B cell (primary cell): ENCODE data around the gene AHNAK. TPM values are rescaled to one million over a fixed set of nuclear protein-coding genes. Genes with fewer than 3 reads are reported as not detected.
A peak's percentile ranks its signal among the peaks of the same experiment; 100 is the strongest.

Source experiments
- ATAC-seq: fragments of 200-7000 bp; cut with Tn5 transposase; one replicate; pipeline ENCODE4 v1.10.0; 2021; ENCODE audit warnings: low read depth, mild to moderate bottlenecking, moderate number of reproducible peaks, moderate library complexity
- CTCF ChIA-PET: fragments of 350-600 bp; sonication (Branson Sonifier 250); formaldehyde crosslinking; loops from one replicate; lab custom pipeline; 2021; ENCODE audit warnings: antibody characterized with exemption, inconsistent platforms; lab: Charles Lee
- POLR2A ChIA-PET: fragments of 350-600 bp; sonication (Branson Sonifier 250); formaldehyde crosslinking; loops from one replicate; lab custom pipeline; 2021; ENCODE audit warnings: antibody characterized with exemption; lab: Charles Lee
- DNase-seq: peaks from one replicate; pipeline ENCODE4 v3.0.0; 2013
- H2AFZ ChIP-seq: 2 replicates; pipeline ENCODE4 v1.6.1; 2012; ENCODE audit warnings: mild to moderate bottlenecking, low read depth, low read length; ENCODE audit not compliant: insufficient read depth, poor library complexity, severe bottlenecking
- H3K27ac ChIP-seq, 2 donors: 1 replicate in 1 of 2; 2 replicates in 1 of 2; pipeline ENCODE4 v1.5.1; 2012 to 2013; ENCODE audit warnings: low read length in 2 of 2, mild to moderate bottlenecking in 2 of 2, moderate library complexity in 1 of 2
- H3K27me3 ChIP-seq, 4 experiments: fragments of 200-600 bp in 1 of 4; sonication (generic) in 1 of 4; replicated peaks in 1 of 4; 1 replicate in 2 of 4; 2 replicates in 2 of 4; pipeline versions ENCODE4 v1.6.1 to v1.7.0; 2013 to 2016; ENCODE audit warnings: low read length in 3 of 4, mild to moderate bottlenecking in 2 of 4, mixed read lengths in 1 of 4, moderate library complexity in 1 of 4; ENCODE audit not compliant: insufficient read depth in 4 of 4, control insufficient read depth in 3 of 4; ENCODE audit errors: control extremely low read depth in 1 of 4
- H3K36me3 ChIP-seq, 2 experiments: replicated peaks in 1 of 2; 1 replicate in 1 of 2; 2 replicates in 1 of 2; pipeline versions ENCODE4 v1.6.1 to v1.7.1; 2013; ENCODE audit warnings: low read length in 1 of 2; ENCODE audit not compliant: insufficient read depth in 2 of 2, control insufficient read depth in 1 of 2; ENCODE audit errors: control extremely low read depth in 1 of 2, extremely low read depth in 1 of 2
- H3K4me1 ChIP-seq, 2 donors: fragments of 200-600 bp in 1 of 2; sonication (generic) in 1 of 2; 1 replicate in 1 of 2; 2 replicates in 1 of 2; pipeline versions ENCODE4 v1.5.1 to v1.6.1; 2013 to 2017; ENCODE audit warnings: low read length in 2 of 2; ENCODE audit not compliant: control insufficient read depth in 2 of 2, insufficient read depth in 2 of 2
- H3K4me2 ChIP-seq: replicated peaks from 2 replicates; pipeline ENCODE3; 2012; ENCODE audit warnings: mild to moderate bottlenecking, low read depth, low read length; ENCODE audit not compliant: poor library complexity, severe bottlenecking
- H3K4me3 ChIP-seq, 5 experiments: fragments of 200-600 bp in 1 of 5; sonication (generic) in 1 of 5; 1 replicate in 3 of 5; 2 replicates in 2 of 5; pipeline versions ENCODE4 v1.5.1 to v1.7.0; 2011 to 2016; ENCODE audit warnings: low read length in 4 of 5, mild to moderate bottlenecking in 4 of 5, low read depth in 2 of 5, control low read depth in 1 of 5, moderate library complexity in 1 of 5; ENCODE audit not compliant: insufficient read depth in 1 of 5; ENCODE audit errors: control extremely low read depth in 1 of 5, extremely low read depth in 1 of 5
- H3K79me2 ChIP-seq: fragments of 200-600 bp; sonication (generic); one replicate; pipeline ENCODE4 v1.6.0; 2016; ENCODE audit warnings: low read length; ENCODE audit not compliant: control insufficient read depth, insufficient read depth
- H3K9ac ChIP-seq: fragments of 200-600 bp; sonication (generic); 2 replicates; pipeline ENCODE4 v1.6.1; 2017; ENCODE audit warnings: mild to moderate bottlenecking, low read length, moderate library complexity
- H3K9me3 ChIP-seq, 3 donors: one replicate each; pipeline versions ENCODE4 v1.6.1 to v1.7.1; 2013; ENCODE audit warnings: low read length in 2 of 3; ENCODE audit not compliant: control insufficient read depth in 2 of 3, insufficient read depth in 1 of 3; ENCODE audit errors: control extremely low read depth in 1 of 3
- H4K20me1 ChIP-seq: 2 replicates; pipeline ENCODE4 v1.6.0; 2012; ENCODE audit warnings: mild to moderate bottlenecking, low read length; ENCODE audit not compliant: insufficient read depth, control insufficient read depth, poor library complexity, severe bottlenecking
- H3K27ac Mint-ChIP-seq: one replicate; pipeline ENCODE4 v1.8.0; 2021; ENCODE audit warnings: mixed read lengths
- H3K27me3 Mint-ChIP-seq: one replicate; pipeline ENCODE4 v1.8.0; 2021; ENCODE audit warnings: mixed read lengths
- H3K4me1 Mint-ChIP-seq: one replicate; pipeline ENCODE4 v1.8.0; 2021; ENCODE audit warnings: mixed read lengths
- H3K4me3 Mint-ChIP-seq: one replicate; pipeline ENCODE4 v1.8.0; 2021; ENCODE audit warnings: mixed read lengths
- H3K9me3 Mint-ChIP-seq: one replicate; pipeline ENCODE4 v1.8.0; 2022; ENCODE audit warnings: mixed read lengths; ENCODE audit not compliant: insufficient read depth
- CTCF ChIP-seq: fragments of 200-600 bp; IDR thresholded peaks from one replicate; pipeline ENCODE4 v1.8.0; 2022; ENCODE audit warnings: antibody characterized with exemption, mild to moderate bottlenecking
- EZH2 ChIP-seq: IDR thresholded peaks from 2 replicates; pipeline ENCODE4 v1.6.1; 2012; ENCODE audit warnings: borderline replicate concordance, low read depth, mild to moderate bottlenecking, moderate library complexity, low read length; ENCODE audit not compliant: insufficient read depth, poor library complexity, severe bottlenecking
- WGBS: methylation state at CpG from one replicate; pipeline ENCODE4 v1.1.5; 2013; ENCODE audit warnings: missing lambda C conversion rate; ENCODE audit not compliant: insufficient coverage; 5-methylcytosine and 5-hydroxymethylcytosine counted together
- intact Hi-C: fragments of 100-400 bp; cut with micrococcal nuclease; formaldehyde crosslinking; loops from one replicate; pipeline ENCODE4 v1.10.0; 2022
- polyA minus RNA-seq: library from RNA; depleted of rRNA, polyadenylated mRNA; stranded (reverse); fragments of >200 nt; gene quantifications from 2 replicates; pipeline ENCODE4 v1.2.3, GENCODE V29; 2012
- polyA plus RNA-seq: library from polyadenylated mRNA; depleted of rRNA; stranded (reverse); fragments of >200 nt; gene quantifications from 2 replicates; pipeline ENCODE4 v1.2.3, GENCODE V29; 2012
- total RNA-seq, 2 donors: library from RNA; stranded (reverse); fragments of 120-200 nt in 1 of 2; gene quantifications; 1 replicate in 1 of 2; 2 replicates in 1 of 2; pipeline versions ENCODE4 v1.2.3 to v1.2.4, GENCODE V29; 2013 to 2022

The AHNAK gene
- 228 and 229 TPM in 2 replicates for total RNA-seq
- 275 TPM for total RNA-seq (2013)
- 58.1 and 63.7 TPM in 2 replicates for polyA plus RNA-seq
- 273 and 308 TPM in 2 replicates for polyA minus RNA-seq

GRCh38 chr11:62546244-62546928 lies at the start of gene AHNAK:
AHNAK (minus strand) TSS chr11:62546806; CDS start chr11:62536098, 10,708 bp downstream.
- Histone ChIP-seq H3K9me3 (no peaks in the 10 kb centered on the region), H3K27ac (peak within 1 kb of the TSS; percentile 91 to 94), H3K4me3 (peak within 1 kb of the TSS; percentile 69 to 99 (median 93)), H2AFZ (peak within 1 kb of the TSS; percentile 62), H4K20me1 (peaks cover 43% of the 10 kb centered on the region), H3K4me1 (peaks cover 53 to 68% of the 10 kb centered on the region in 2 donors), H3K27me3 (no peaks in the 10 kb centered on the region), H3K9ac (peak within 1 kb of the TSS; percentile 98), H3K36me3 (no peaks in the 10 kb centered on the region), H3K4me2 (peak within 1 kb of the TSS; percentile 97), H3K79me2 (peaks cover 58% of the 10 kb centered on the region)
- DNase-seq (peak; percentile 84), ATAC-seq (peak; percentile 58)
- no peak for TF ChIP-seq CTCF
- no peak for TF ChIP-seq EZH2
- peak within 1 kb of the TSS; percentile 97 for H3K27ac Mint-ChIP-seq
- intact Hi-C loops: loop anchor here (1.0 kb wide), 1 partner anchor 10 kb away; no protein-coding TSS in a partner anchor
- CTCF ChIA-PET: interaction anchor here (1.0 to 2.6 kb wide), 7 partner anchors 9 to 122 kb away, joined by 3 to 14 read pairs (median 5); partner anchors contain the start of gene TUT1
- no peaks in the 10 kb centered on the region for H3K9me3 Mint-ChIP-seq
- WGBS: 1% methylated on average over 59 of the region's 69 CpGs
- H3K4me1 Mint-ChIP-seq: peaks cover 73% of the 10 kb centered on the region
- POLR2A ChIA-PET: interaction anchor here (0.6 to 1.9 kb wide), 5 partner anchors 9 to 1191 kb away, joined by 3 to 11 read pairs (median 7); partner anchors contain the start of gene TUT1
- H3K27me3 Mint-ChIP-seq: no peaks in the 10 kb centered on the region
- H3K4me3 Mint-ChIP-seq: peak within 1 kb of the TSS; percentile 97

GRCh38 chr11:62595124-62595523 lies 48.5 kb upstream of the AHNAK start:
- peaks cover 57% of the 10 kb centered on the region for H3K4me1 Mint-ChIP-seq
- 96% methylated on average over 4 of the region's 8 CpGs for WGBS
- TF ChIP-seq EZH2: no peak
- TF ChIP-seq CTCF: no peak
- Histone ChIP-seq H3K4me1 (peaks cover 37 to 49% of the 10 kb centered on the region in 2 donors), H3K27ac (no peak overlapping the region), H3K9me3 (peaks cover 0 to 3% (median 0%) of the 10 kb centered on the region in 3 donors), H3K4me3 (no peak overlapping the region), H3K36me3 (peaks cover 4 to 50% of the 10 kb centered on the region in 2 experiments), H2AFZ (no peak overlapping the region), H4K20me1 (no peaks in the 10 kb centered on the region), H3K27me3 (no peaks in the 10 kb centered on the region), H3K79me2 (peaks cover 17% of the 10 kb centered on the region), H3K4me2 (no peak overlapping the region), H3K9ac (no peak overlapping the region)
- H3K9me3 Mint-ChIP-seq: no peaks in the 10 kb centered on the region
- ChIA-PET POLR2A (no interaction called here), CTCF (interaction anchor here (1.0 to 5.1 kb wide), 6 partner anchors 14 to 101 kb away, joined by 3 to 41 read pairs (median 4); partner anchors contain the start of gene EML3)
- H3K27ac Mint-ChIP-seq: peak overlapping the region; percentile 50
- H3K4me3 Mint-ChIP-seq: no peak overlapping the region
- intact Hi-C loops: no loop called here
- no peaks in the 10 kb centered on the region for H3K27me3 Mint-ChIP-seq
- ATAC-seq (no peak), DNase-seq (no peak)
